ENCODE data around the gene THOC7.

Gene THOC7

GRCh38 chr3:63877737-63878393 lies 14.3 kb upstream of the THOC7 start:
- no peak for DNase-seq

- DNase-seq: no peak
Observed at GRCh38 chr3:63876260-63876659, 12.7 kb upstream of the THOC7 start.

- no peak for DNase-seq
Observed at GRCh38 chr3:63875510-63875909, 11.9 kb upstream of the THOC7 start.

- no peak for DNase-seq
Observed at GRCh38 chr3:63874769-63875168, 11.2 kb upstream of the THOC7 start.

- no peak for DNase-seq
Observed at GRCh38 chr3:63872135-63872924, 8.7 kb upstream of the THOC7 start.

GRCh38 chr3:63870615-63871005 lies 7.0 kb upstream of the THOC7 start:
- DNase-seq: no peak

GRCh38 chr3:63869940-63870614 lies 6.5 kb upstream of the THOC7 start:
- DNase-seq: no peak

- DNase-seq: no peak
Observed at GRCh38 chr3:63867225-63867624, 3.6 kb upstream of the THOC7 start.

- DNase-seq: no peak
Observed at GRCh38 chr3:63864965-63865327, 1.3 kb upstream of the THOC7 start.

- peak; percentile 73 for DNase-seq
Observed at GRCh38 chr3:63864008-63864964, 681 bp upstream of the THOC7 start.

GRCh38 chr3:63862804-63863149 lies 828 bp downstream of the THOC7 start:
- no peak for DNase-seq

- DNase-seq: no peak
Observed at GRCh38 chr3:63861306-63861705, 2.3 kb downstream of the THOC7 start.

GRCh38 chr3:63860776-63861175 lies 2.8 kb downstream of the THOC7 start:
- DNase-seq: no peak

GRCh38 chr3:63857311-63857710 lies 6.3 kb downstream of the THOC7 start:
- DNase-seq: no peak

GRCh38 chr3:63855333-63855940 lies 8.2 kb downstream of the THOC7 start:
- DNase-seq: no peak

GRCh38 chr3:63853106-63853505 lies 10.5 kb downstream of the THOC7 start:
- no peak for DNase-seq

- no peak for DNase-seq
Observed at GRCh38 chr3:63851287-63851686, 12.3 kb downstream of the THOC7 start.

GRCh38 chr3:63849175-63849574 lies 14.4 kb downstream of the THOC7 start:
- DNase-seq: no peak

- no peak for DNase-seq
Observed at GRCh38 chr3:63847718-63848450, 15.7 kb downstream of the THOC7 start.

GRCh38 chr3:63845215-63845614 lies 18.4 kb downstream of the THOC7 start:
- no peak for DNase-seq

GRCh38 chr3:63842127-63842526 lies 21.5 kb downstream of the THOC7 start:
- no peak for DNase-seq

GRCh38 chr3:63841704-63842103 lies 21.9 kb downstream of the THOC7 start:
- DNase-seq: no peak

Measured in left hindlimb (tissue), 1 donor.